HepG2 (cell line): ENCODE results near the gene SYT7. TPM values are rescaled to one million over a fixed set of nuclear protein-coding genes. Genes with fewer than 3 reads are reported as not detected.

Experiments used
- ATAC-seq: fragments of 200-7000 bp; cut with Tn5 transposase; 3 replicates; pipeline ENCODE4 v1.9.1; 2020; ENCODE audit warnings: mild to moderate bottlenecking, moderate library complexity
- BruUV-seq: library from RNA; stranded (reverse); fragments of 400-500 nt; replicated peaks from 2 replicates; lab custom pipeline; 2021; lab: Mats Ljungman, UMichigan
- CTCF ChIA-PET: fragments of 300-600 bp; formaldehyde crosslinking; extraction: SDS; loops from one replicate; lab custom pipeline; 2021; ENCODE audit warnings: low total read pairs, inconsistent platforms, low intra/inter-chr PET ratio; lab: Yijun Ruan, JAX
- POLR2A ChIA-PET: fragments of 350-600 bp; sonication (Branson Sonifier 250); formaldehyde crosslinking; loops from one replicate; lab custom pipeline; 2020; ENCODE audit warnings: antibody characterized with exemption, inconsistent platforms; lab: Yijun Ruan, JAX
- DNase-seq: peaks from one replicate; pipeline ENCODE4 v3.0.0-alpha.2; 2015; ENCODE audit warnings: low spot score
- FAIRE-seq: peaks from 3 replicates; lab custom pipeline; 2011; peaks lifted over from hg19 to GRCh38; lab: Jason Lieb, UNC
- H2AFZ ChIP-seq: one replicate; pipeline ENCODE4 v1.6.1; 2011; ENCODE audit warnings: low read length, inconsistent platforms
- H3K27ac ChIP-seq: fragments of 300-600 bp; 3 replicates; pipeline ENCODE4 v1.8.0; 2011; ENCODE audit warnings: mixed run types, mild to moderate bottlenecking, mixed read lengths, low read length, inconsistent platforms; ENCODE audit not compliant: insufficient read depth; ENCODE audit errors: extremely low read length
- H3K27me3 ChIP-seq, 2 experiments: fragments of 200-600 bp in 1 of 2; 2 replicates in 1 of 2; 3 replicates in 1 of 2; pipeline versions ENCODE4 v1.6.0 to v1.8.0; 2011; ENCODE audit warnings: low read length in 2 of 2, mild to moderate bottlenecking in 2 of 2, moderate library complexity in 2 of 2, inconsistent platforms in 1 of 2; ENCODE audit not compliant: insufficient read depth in 2 of 2, control insufficient read depth in 1 of 2
- H3K36me3 ChIP-seq, 2 experiments: fragments of 200-600 bp in 1 of 2; replicated peaks in 1 of 2; 2 replicates in 1 of 2; 3 replicates in 1 of 2; pipeline versions ENCODE4 v1.5.1 to v1.8.0; 2011; ENCODE audit warnings: low read length in 2 of 2, inconsistent platforms in 1 of 2; ENCODE audit not compliant: insufficient read depth in 2 of 2, control insufficient read depth in 1 of 2
- H3K4me1 ChIP-seq: 2 replicates; pipeline ENCODE4 v1.5.1; 2012; ENCODE audit warnings: low read length, inconsistent platforms; ENCODE audit not compliant: insufficient read depth
- H3K4me2 ChIP-seq: 2 replicates; pipeline ENCODE4 v1.6.0; 2011; ENCODE audit warnings: low read depth, low read length, inconsistent platforms
- H3K4me3 ChIP-seq, 3 experiments: fragments of 200-600 bp in 1 of 3; sonication (generic), shearing (Covaris generic) in 1 of 3; replicated peaks in 1 of 3; 2 replicates each; pipeline ENCODE4 v1.5.1; 2011 to 2016; ENCODE audit warnings: low read length in 3 of 3, inconsistent platforms in 2 of 3, low read depth in 2 of 3, mild to moderate bottlenecking in 2 of 3, control low read depth in 1 of 3, mixed read lengths in 1 of 3; ENCODE audit not compliant: insufficient read depth in 1 of 3
- H3K79me2 ChIP-seq: one replicate; pipeline ENCODE4 v1.6.1; 2011; ENCODE audit warnings: low read length, inconsistent platforms; ENCODE audit not compliant: insufficient read depth
- H3K9ac ChIP-seq: 2 replicates; pipeline ENCODE4 v1.6.0; 2011; ENCODE audit warnings: mild to moderate bottlenecking, low read depth, low read length, inconsistent platforms; ENCODE audit not compliant: insufficient read depth
- H3K9me3 ChIP-seq: 2 replicates; pipeline ENCODE4 v1.5.1; 2012; ENCODE audit warnings: mild to moderate bottlenecking, low read length
- H4K20me1 ChIP-seq: 2 replicates; pipeline ENCODE4 v1.6.0; 2011; ENCODE audit warnings: inconsistent platforms, mild to moderate bottlenecking, low read length, moderate library complexity; ENCODE audit not compliant: insufficient read depth
- HNRNPLL ChIP-seq: fragments of 200-400 bp; formaldehyde crosslinking; IDR thresholded peaks from 2 replicates; pipeline ENCODE4 v1.6.1; 2017; ENCODE audit warnings: mild to moderate bottlenecking, low read depth, low read length; ENCODE audit not compliant: poor library complexity, severe bottlenecking
- MTA3 ChIP-seq: sonication (generic); formaldehyde crosslinking; IDR thresholded peaks from 2 replicates; pipeline ENCODE4 v1.4.0; 2020; ENCODE audit warnings: missing genetic modification reagents
- NBN ChIP-seq: fragments of 450-650 bp; conservative IDR thresholded peaks from 2 replicates; pipeline ENCODE4 v1.6.1; 2017
- NR2F6 ChIP-seq, 2 experiments: IDR thresholded peaks; 2 replicates each; pipeline ENCODE4 v1.6.1; 2016; ENCODE audit warnings: antibody characterized with exemption in 1 of 2, mild to moderate bottlenecking in 1 of 2
- WGBS: methylation state at CpG from one replicate; pipeline ENCODE4 v1.1.6; 2017; ENCODE audit warnings: low lambda C conversion rate; 5-methylcytosine and 5-hydroxymethylcytosine counted together
- in situ Hi-C: cut with HindIII; loops from 2 replicates; pipeline ENCODE4 v1.10.0; 2017; ENCODE audit warnings: low pct_unique_long_range_greater_than_20kb; ENCODE audit not compliant: extremely low pct_ligation_motif_present
- intact Hi-C: fragments of 100-400 bp; cut with micrococcal nuclease; formaldehyde crosslinking; loops from one replicate; pipeline ENCODE4 v1.10.0; 2022; ENCODE audit not compliant: unreplicated experiment
- polyA plus RNA-seq, 8 experiments: library from polyadenylated mRNA; depleted of rRNA in 3 of 8; stranded (reverse) in 7 of 8; unstranded in 1 of 8; fragments of >200 nt; fragmentation: Illumina TruSeq in 4 of 8; extraction: Trizol in 4 of 8; gene quantifications; 2 replicates each; pipeline versions ENCODE4 v1.2.1 to v1.2.3, GENCODE V29; 2011 to 2016; ENCODE audit warnings: low read depth in 4 of 8, missing spikeins in 1 of 8, mixed read lengths in 1 of 8; ENCODE audit not compliant: insufficient read depth in 1 of 8
- total RNA-seq, 5 experiments: library from RNA; depleted of rRNA; stranded (reverse); fragments of >200 nt; fragmentation: Illumina TruSeq; extraction: Trizol; gene quantifications; 2 replicates each; pipeline ENCODE4 v1.2.3, GENCODE V29; 2016; ENCODE audit warnings: low read depth in 1 of 5

The SYT7 gene
- total and polyA plus RNA-seq, 2 of the 13 experiments (the other 11 are each of a cell fraction or from before 2014, with no cell fraction given) = 1.4 to 4.4 TPM

GRCh38 chr11:61540528-61540927 lies 40.3 kb downstream of the SYT7 start:
- peaks cover 17% of the 10 kb centered on the region for H3K4me1 ChIP-seq
- H3K79me2 ChIP-seq = no peaks in the 10 kb centered on the region
- H3K9me3 ChIP-seq = no peaks in the 10 kb centered on the region
- ATAC-seq = no peak
- BruUV-seq = no TSS peak
- H3K4me3 ChIP-seq = no peak overlapping the region
- TF ChIP-seq NR2F6 (IDR thresholded peaks at IDR 0.05) (no peak), NR2F6 (CRISPR knock-in tag; IDR thresholded peaks at IDR 0.05) (no peak), HNRNPLL (no peak)
- no peak for DNase-seq
- H3K36me3 ChIP-seq = no peaks in the 10 kb centered on the region
- CTCF ChIA-PET = no interaction called here
- no peak for FAIRE-seq
- in situ Hi-C loops (no loop called here), intact Hi-C loops (no loop called here)
- H3K4me2 ChIP-seq = no peak overlapping the region
- peaks cover 0 to under 1% of the 10 kb centered on the region in 2 experiments; a peak in 1 of 5 replicates for H3K27me3 ChIP-seq
- H4K20me1 ChIP-seq = no peaks in the 10 kb centered on the region
- H3K27ac ChIP-seq = no peak overlapping the region
- no peak overlapping the region for H2AFZ ChIP-seq
- no peak overlapping the region for H3K9ac ChIP-seq
- WGBS = 45% methylated on average over 9 of the region's 9 CpGs
- POLR2A ChIA-PET = no interaction called here

- no peak for ATAC-seq
- intact Hi-C loops (no loop called here), in situ Hi-C loops (no loop called here)
- BruUV-seq = no TSS peak
- 65% methylated on average over 14 of the region's 14 CpGs for WGBS
- H4K20me1 ChIP-seq = no peaks in the 10 kb centered on the region
- peaks cover 17% of the 10 kb centered on the region for H3K4me1 ChIP-seq
- DNase-seq = no peak
- CTCF ChIA-PET = no interaction called here
- no peak for FAIRE-seq
- no peak overlapping the region for H3K4me2 ChIP-seq
- no peak overlapping the region for H3K4me3 ChIP-seq
- TF ChIP-seq NBN = no peak
- no peak for TF ChIP-seq MTA3 (CRISPR knock-in tag)
- no peak overlapping the region for H3K27ac ChIP-seq
- peaks cover 0 to 1% of the 10 kb centered on the region in 2 experiments; a peak in 1 of 5 replicates for H3K27me3 ChIP-seq
- no peaks in the 10 kb centered on the region for H3K36me3 ChIP-seq
- no peak overlapping the region for H3K9ac ChIP-seq
- no peaks in the 10 kb centered on the region for H3K79me2 ChIP-seq
- no peaks in the 10 kb centered on the region for H3K9me3 ChIP-seq
- no peak overlapping the region for H2AFZ ChIP-seq
- POLR2A ChIA-PET = no interaction called here
Observed at GRCh38 chr11:61539831-61540357, 41.0 kb downstream of the SYT7 start.
